Astrocyte (in vitro differentiated cells and primary cell): Measurements from ENCODE around the gene NR6A1.
"Not testable (repeated sequence)": the region's sequence is repeated elsewhere in the genome, so short reads cannot be mapped to it uniquely, and the experiment has no call there.

Experiments used
- EZH2 ChIP-seq: IDR thresholded peaks from 2 replicates; pipeline ENCODE4 v1.6.1; 2012; ENCODE audit warnings: mild to moderate bottlenecking, low read length, inconsistent platforms; ENCODE audit not compliant: insufficient read depth
- TF ChIP-seq, protein P1 (sequence below): IDR thresholded peaks from 2 replicates; pipeline ENCODE4 v1.5.1; 2011; ENCODE audit warnings: low read depth, mild to moderate bottlenecking, inconsistent platforms, low read length, moderate library complexity; ENCODE audit not compliant: insufficient read depth

DNA sequence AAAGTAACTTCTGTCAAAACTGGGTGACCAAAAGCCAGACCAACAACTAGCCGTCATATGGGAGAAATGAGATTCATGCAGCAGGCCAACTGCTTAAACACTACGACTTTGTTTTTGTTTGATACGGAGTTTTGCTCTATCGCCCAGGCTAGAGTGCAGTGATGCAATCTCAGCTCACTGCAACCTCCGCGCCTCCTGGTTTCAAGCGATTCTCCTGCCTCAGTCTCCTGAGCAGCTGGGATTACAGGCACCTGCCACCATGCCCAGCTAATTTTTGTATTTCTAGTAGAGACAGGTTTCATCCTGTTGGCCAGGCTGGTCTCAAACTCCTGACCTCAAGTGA lies 36.4 kb downstream of the NR6A1 start:
- TF ChIP-seq, protein P1, sequence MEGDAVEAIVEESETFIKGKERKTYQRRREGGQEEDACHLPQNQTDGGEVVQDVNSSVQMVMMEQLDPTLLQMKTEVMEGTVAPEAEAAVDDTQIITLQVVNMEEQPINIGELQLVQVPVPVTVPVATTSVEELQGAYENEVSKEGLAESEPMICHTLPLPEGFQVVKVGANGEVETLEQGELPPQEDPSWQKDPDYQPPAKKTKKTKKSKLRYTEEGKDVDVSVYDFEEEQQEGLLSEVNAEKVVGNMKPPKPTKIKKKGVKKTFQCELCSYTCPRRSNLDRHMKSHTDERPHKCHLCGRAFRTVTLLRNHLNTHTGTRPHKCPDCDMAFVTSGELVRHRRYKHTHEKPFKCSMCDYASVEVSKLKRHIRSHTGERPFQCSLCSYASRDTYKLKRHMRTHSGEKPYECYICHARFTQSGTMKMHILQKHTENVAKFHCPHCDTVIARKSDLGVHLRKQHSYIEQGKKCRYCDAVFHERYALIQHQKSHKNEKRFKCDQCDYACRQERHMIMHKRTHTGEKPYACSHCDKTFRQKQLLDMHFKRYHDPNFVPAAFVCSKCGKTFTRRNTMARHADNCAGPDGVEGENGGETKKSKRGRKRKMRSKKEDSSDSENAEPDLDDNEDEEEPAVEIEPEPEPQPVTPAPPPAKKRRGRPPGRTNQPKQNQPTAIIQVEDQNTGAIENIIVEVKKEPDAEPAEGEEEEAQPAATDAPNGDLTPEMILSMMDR = not testable (repeated sequence)
- not testable (repeated sequence) for TF ChIP-seq EZH2
